ENCODE data around the gene SFRP2. TPM values are rescaled to one million over a fixed set of nuclear protein-coding genes. Genes with fewer than 3 reads are reported as not detected.

SFRP2 gene
- total and polyA plus RNA-seq, 2 donors (not counting 1 experiment from before 2014, with no cell fraction given): not detected

DNA sequence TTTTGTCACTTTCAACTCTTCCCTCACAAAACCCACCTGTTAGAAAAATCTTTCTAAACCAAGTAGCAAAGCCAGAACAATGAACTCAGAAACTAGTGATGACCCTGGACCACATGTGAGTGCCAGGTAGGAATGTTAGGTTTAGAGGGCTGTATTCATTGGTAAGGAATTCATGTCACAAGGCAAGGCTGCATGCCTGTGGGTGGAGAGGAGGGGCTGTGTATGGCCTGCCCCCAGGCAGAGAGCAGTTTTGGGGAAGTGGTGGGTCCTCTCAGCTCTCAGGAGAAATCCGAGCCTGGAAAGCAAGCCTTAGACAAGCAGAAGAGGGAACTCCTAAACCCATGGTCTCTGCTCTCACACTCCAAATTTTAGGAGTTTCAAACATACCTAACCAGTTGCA lies 31.5 kb downstream of the SFRP2 start:
- no peak overlapping the region for H3K4me3 Mint-ChIP-seq
- Histone ChIP-seq H3K27me3 (replicated peaks in 1 of 4; ENCODE audit: control extremely low read depth in 1 of 4, control insufficient read depth in 3 of 4, insufficient read depth in 4 of 4, low read length in 3 of 4) (peaks cover 0 to 44% (median 24%) of the 10 kb centered on the region in 4 experiments), H4K20me1 (ENCODE audit: control insufficient read depth, insufficient read depth, low read length, poor library complexity, severe bottlenecking) (no peaks in the 10 kb centered on the region), H3K36me3 (replicated peaks in 1 of 2; ENCODE audit: control extremely low read depth in 1 of 2, control insufficient read depth in 1 of 2, extremely low read depth in 1 of 2, insufficient read depth in 2 of 2, low read length in 1 of 2) (no peaks in the 10 kb centered on the region), H3K9me3 (ENCODE audit: control extremely low read depth in 1 of 3, control insufficient read depth in 2 of 3, insufficient read depth in 1 of 3, low read length in 2 of 3) (peaks cover 0 to 10% (median 4%) of the 10 kb centered on the region in 3 donors), H3K9ac (ENCODE audit: low read length) (no peak overlapping the region), H3K4me2 (replicated peaks; ENCODE audit: low read depth, low read length, poor library complexity, severe bottlenecking) (no peak overlapping the region), H3K27ac (ENCODE audit: low read length in 2 of 2) (no peak overlapping the region), H3K4me1 (ENCODE audit: control insufficient read depth in 2 of 2, insufficient read depth in 2 of 2, low read length in 2 of 2) (peaks cover 13 to 14% of the 10 kb centered on the region in 2 donors), H3K79me2 (ENCODE audit: control insufficient read depth, insufficient read depth, low read length) (no peaks in the 10 kb centered on the region), H3K4me3 (ENCODE audit: control extremely low read depth in 1 of 5, extremely low read depth in 1 of 5, insufficient read depth in 1 of 5, low read depth in 2 of 5, low read length in 4 of 5) (no peak overlapping the region), H2AFZ (ENCODE audit: insufficient read depth, low read depth, low read length, poor library complexity, severe bottlenecking) (no peak overlapping the region)
- no peaks in the 10 kb centered on the region for H3K9me3 Mint-ChIP-seq (ENCODE audit: insufficient read depth)
- TF ChIP-seq CTCF (IDR thresholded peaks at IDR 0.05): no peak
- no peak for TF ChIP-seq EZH2 (IDR thresholded peaks at IDR 0.05; ENCODE audit: borderline replicate concordance, insufficient read depth, low read depth, low read length, poor library complexity, severe bottlenecking)
- no peak overlapping the region for H3K27ac Mint-ChIP-seq
- no CpG with 5 or more reads among the region's 1 CpG for WGBS (ENCODE audit: insufficient coverage)
- ChIA-PET CTCF (no interaction called here), POLR2A (no interaction called here)
- peaks cover 42% of the 10 kb centered on the region for H3K27me3 Mint-ChIP-seq
- H3K4me1 Mint-ChIP-seq: peaks cover 4% of the 10 kb centered on the region
- intact Hi-C loops (cut with micrococcal nuclease): no loop called here
- ATAC-seq (ENCODE audit: low read depth) (no peak), DNase-seq (no peak)

DNA sequence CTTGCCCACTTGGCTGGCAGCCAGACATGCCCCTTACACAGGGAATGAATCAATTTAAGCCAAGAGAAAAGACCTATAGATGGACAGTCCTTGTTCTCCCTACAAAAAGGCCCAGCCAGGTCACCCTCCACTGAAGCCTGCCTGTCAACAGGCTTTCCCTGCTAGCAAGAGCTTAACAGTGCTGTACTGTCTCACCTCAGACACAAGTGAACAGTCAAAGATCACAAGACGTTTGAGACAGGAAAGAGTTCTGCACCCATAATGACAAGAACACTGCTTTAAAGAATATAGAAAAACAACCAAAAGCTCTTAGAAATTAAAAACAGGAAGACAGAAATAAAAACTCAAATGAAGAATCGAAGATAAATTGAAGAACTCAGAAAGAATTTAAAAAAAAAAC lies 33.7 kb downstream of the SFRP2 start:
- no peaks in the 10 kb centered on the region for H3K36me3 ChIP-seq (replicated peaks in 1 of 2; ENCODE audit: control extremely low read depth in 1 of 2, control insufficient read depth in 1 of 2, extremely low read depth in 1 of 2, insufficient read depth in 2 of 2, low read length in 1 of 2)
- POLR2A ChIA-PET: no interaction called here
- CTCF ChIA-PET: no interaction called here
- H2AFZ ChIP-seq (ENCODE audit: insufficient read depth, low read depth, low read length, poor library complexity, severe bottlenecking): no peak overlapping the region
- intact Hi-C loops (cut with micrococcal nuclease): no loop called here
- TF ChIP-seq CTCF (IDR thresholded peaks at IDR 0.05) (no peak), EZH2 (IDR thresholded peaks at IDR 0.05; ENCODE audit: borderline replicate concordance, insufficient read depth, low read depth, low read length, poor library complexity, severe bottlenecking) (no peak)
- H4K20me1 ChIP-seq (ENCODE audit: control insufficient read depth, insufficient read depth, low read length, poor library complexity, severe bottlenecking): no peaks in the 10 kb centered on the region
- no CpG with 5 or more reads among the region's 2 CpGs for WGBS (ENCODE audit: insufficient coverage)
- H3K27ac ChIP-seq (ENCODE audit: low read length in 2 of 2): no peak overlapping the region
- H3K27me3 Mint-ChIP-seq: peaks cover 35% of the 10 kb centered on the region
- peaks cover 0 to 28% (median 20%) of the 10 kb centered on the region in 4 experiments for H3K27me3 ChIP-seq (replicated peaks in 1 of 4; ENCODE audit: control extremely low read depth in 1 of 4, control insufficient read depth in 3 of 4, insufficient read depth in 4 of 4, low read length in 3 of 4)
- peak; percentile 13 for DNase-seq
- peaks cover 11 to 13% of the 10 kb centered on the region in 2 donors for H3K4me1 ChIP-seq (ENCODE audit: control insufficient read depth in 2 of 2, insufficient read depth in 2 of 2, low read length in 2 of 2)
- H3K9me3 ChIP-seq (ENCODE audit: control extremely low read depth in 1 of 3, control insufficient read depth in 2 of 3, insufficient read depth in 1 of 3, low read length in 2 of 3): peaks cover 0 to 10% (median 4%) of the 10 kb centered on the region in 3 donors
- H3K9me3 Mint-ChIP-seq (ENCODE audit: insufficient read depth): no peaks in the 10 kb centered on the region
- H3K27ac Mint-ChIP-seq: no peak overlapping the region
- H3K79me2 ChIP-seq (ENCODE audit: control insufficient read depth, insufficient read depth, low read length): no peaks in the 10 kb centered on the region
- no peak for ATAC-seq (ENCODE audit: low read depth)
- H3K4me2 ChIP-seq (replicated peaks; ENCODE audit: low read depth, low read length, poor library complexity, severe bottlenecking): no peak overlapping the region
- H3K4me3 ChIP-seq (ENCODE audit: control extremely low read depth in 1 of 5, extremely low read depth in 1 of 5, insufficient read depth in 1 of 5, low read depth in 2 of 5, low read length in 4 of 5): no peak overlapping the region
- H3K4me3 Mint-ChIP-seq: no peak overlapping the region
- H3K9ac ChIP-seq (ENCODE audit: low read length): no peak overlapping the region
- peaks cover 4% of the 10 kb centered on the region for H3K4me1 Mint-ChIP-seq
